ENCODE measurements around the gene PKDCC.

- TF ChIP-seq CTCF (IDR thresholded peaks at IDR 0.05 in 8 of 11, conservative IDR thresholded peaks at IDR 0.05 in 3 of 11) = no peak
- no peak for TF ChIP-seq POLR2A (IDR thresholded peaks at IDR 0.05)
- peak in 2 of 3 donors; percentile 21 to 52 for TF ChIP-seq POLR2AphosphoS5 (IDR thresholded peaks at IDR 0.05)
These were observed 6.2 kb downstream of the PKDCC start for GRCh38 chr2:42053791-42054701.
